IMR-90 (cell line): ENCODE results near the gene ZNF675. TPM values are rescaled to one million over a fixed set of nuclear protein-coding genes. Genes with fewer than 3 reads are reported as not detected.

ENCODE experiments used
- ATAC-seq: fragments of 200-7000 bp; cut with Tn5 transposase; 2 replicates; pipeline ENCODE4 v1.9.1; 2020; ENCODE audit warnings: low read depth, mild to moderate bottlenecking, moderate library complexity
- BruUV-seq: library from RNA; stranded (reverse); fragments of 400-500 nt; replicated peaks from 2 replicates; lab custom pipeline; 2021; lab: Mats Ljungman, UMichigan
- CTCF ChIA-PET: fragments of 300-600 bp; formaldehyde crosslinking; extraction: SDS; loops from one replicate; lab custom pipeline; 2021; ENCODE audit warnings: antibody characterized with exemption; lab: Yijun Ruan, JAX
- POLR2A ChIA-PET: fragments of 300-600 bp; sonication (Branson Sonifier 250); formaldehyde crosslinking; loops from one replicate; lab custom pipeline; 2022; ENCODE audit warnings: antibody characterized with exemption; ENCODE audit not compliant: unreplicated experiment; lab: Charles Lee
- DNase-seq: peaks from one replicate; pipeline ENCODE4 v3.0.0; 2013
- H2AFZ ChIP-seq: replicated peaks from 2 replicates; pipeline ENCODE3; 2013; ENCODE audit warnings: low read length, mild to moderate bottlenecking; ENCODE audit not compliant: poor library complexity
- H2AK5ac ChIP-seq: 2 replicates; pipeline ENCODE4 v1.6.1; 2013; ENCODE audit warnings: low read depth, low read length, inconsistent platforms
- H2AK9ac ChIP-seq: replicated peaks from 2 replicates; pipeline ENCODE3; 2013; ENCODE audit warnings: mild to moderate bottlenecking, low read depth, low read length, moderate library complexity; ENCODE audit not compliant: poor library complexity
- H2BK120ac ChIP-seq: 2 replicates; pipeline ENCODE4 v1.6.1; 2013; ENCODE audit warnings: low read depth, low read length, inconsistent platforms
- H2BK15ac ChIP-seq: 3 replicates; pipeline ENCODE4 v1.6.1; 2013; ENCODE audit warnings: low read depth, low read length, inconsistent platforms
- H2BK20ac ChIP-seq: 2 replicates; pipeline ENCODE4 v1.6.1; 2013; ENCODE audit warnings: low read depth, mild to moderate bottlenecking, inconsistent platforms, low read length, moderate library complexity
- H2BK5ac ChIP-seq: 2 replicates; pipeline ENCODE4 v1.6.1; 2013; ENCODE audit warnings: mild to moderate bottlenecking, low read depth, low read length, inconsistent platforms; ENCODE audit not compliant: poor library complexity, severe bottlenecking
- H3K14ac ChIP-seq: replicated peaks from 2 replicates; pipeline ENCODE4 v1.6.1; 2013; ENCODE audit warnings: low read depth, low read length, inconsistent platforms
- H3K18ac ChIP-seq: 2 replicates; pipeline ENCODE4 v1.6.1; 2013; ENCODE audit warnings: low read depth, low read length, control low read depth
- H3K23ac ChIP-seq: 2 replicates; pipeline ENCODE4 v1.6.1; 2013; ENCODE audit warnings: low read depth, low read length, inconsistent platforms
- H3K27ac ChIP-seq: 2 replicates; pipeline ENCODE4 v1.5.1; 2013; ENCODE audit warnings: mild to moderate bottlenecking, control low read depth, low read length; ENCODE audit not compliant: insufficient read depth
- H3K27me3 ChIP-seq: 2 replicates; pipeline ENCODE4 v1.6.1; 2013; ENCODE audit warnings: low read length; ENCODE audit not compliant: control insufficient read depth, insufficient read depth
- H3K36me3 ChIP-seq: 2 replicates; pipeline ENCODE4 v1.6.1; 2013; ENCODE audit warnings: low read length, mixed read lengths; ENCODE audit not compliant: control insufficient read depth, insufficient read depth
- H3K4ac ChIP-seq: 2 replicates; pipeline ENCODE4 v1.6.1; 2013; ENCODE audit warnings: low read depth, low read length, inconsistent platforms
- H3K4me1 ChIP-seq: 2 replicates; pipeline ENCODE4 v1.6.1; 2013; ENCODE audit warnings: low read length, mixed read lengths; ENCODE audit not compliant: control insufficient read depth, insufficient read depth
- H3K4me2 ChIP-seq: 2 replicates; pipeline ENCODE4 v1.6.1; 2013; ENCODE audit warnings: low read depth, mild to moderate bottlenecking, control low read depth, low read length, moderate library complexity
- H3K4me3 ChIP-seq: 2 replicates; pipeline ENCODE4 v1.5.1; 2013; ENCODE audit warnings: low read depth, mild to moderate bottlenecking, control low read depth, low read length, moderate library complexity; ENCODE audit not compliant: insufficient read depth
- H3K56ac ChIP-seq: 2 replicates; pipeline ENCODE4 v1.6.1; 2013; ENCODE audit warnings: low read length, inconsistent platforms; ENCODE audit not compliant: insufficient read depth; ENCODE audit errors: extremely low read depth
- H3K79me1 ChIP-seq, 2 experiments: 2 replicates each; pipeline ENCODE4 v1.6.1; 2013; ENCODE audit warnings: low read length in 2 of 2, inconsistent platforms in 1 of 2, low read depth in 1 of 2
- H3K9ac ChIP-seq: 2 replicates; pipeline ENCODE4 v1.6.1; 2013; ENCODE audit warnings: low read depth, low read length, control low read depth
- H3K9me1 ChIP-seq: 2 replicates; pipeline ENCODE4 v1.6.1; 2013; ENCODE audit warnings: low read length, inconsistent platforms; ENCODE audit not compliant: insufficient read depth
- H3K9me3 ChIP-seq: 2 replicates; pipeline ENCODE4 v1.6.1; 2013; ENCODE audit warnings: low read length; ENCODE audit not compliant: control insufficient read depth, insufficient read depth
- H4K20me1 ChIP-seq: 2 replicates; pipeline ENCODE4 v1.6.1; 2013; ENCODE audit warnings: low read length, inconsistent platforms; ENCODE audit not compliant: insufficient read depth
- H4K5ac ChIP-seq: 2 replicates; pipeline ENCODE4 v1.6.1; 2013; ENCODE audit warnings: mild to moderate bottlenecking, low read depth, low read length, control low read depth
- H4K8ac ChIP-seq, 2 experiments: 2 replicates each; pipeline ENCODE4 v1.6.1; 2013; ENCODE audit warnings: low read depth in 2 of 2, low read length in 2 of 2, control low read depth in 1 of 2, inconsistent platforms in 1 of 2
- H4K91ac ChIP-seq: 2 replicates; pipeline ENCODE4 v1.6.1; 2013; ENCODE audit warnings: low read depth, low read length, inconsistent platforms; ENCODE audit not compliant: insufficient read depth
- RAD21 ChIP-seq: IDR thresholded peaks from 2 replicates; pipeline ENCODE4 v1.6.1; 2012; ENCODE audit warnings: low read length, improper control_type of control experiment
- RFX5 ChIP-seq: IDR thresholded peaks from 2 replicates; pipeline ENCODE4 v1.8.0; 2012; ENCODE audit warnings: low read depth, mild to moderate bottlenecking, low read length, moderate library complexity
- WGBS, 2 experiments: methylation state at CpG; one replicate each; pipeline versions ENCODE4 v1.1.5 to v1.1.7; 2013; ENCODE audit warnings: missing lambda C conversion rate in 2 of 2; ENCODE audit not compliant: insufficient read length in 1 of 2; ENCODE audit errors: extremely low coverage in 2 of 2; 5-methylcytosine and 5-hydroxymethylcytosine counted together
- dilution Hi-C: fragments of 300-500 bp; cut with HindIII; formaldehyde crosslinking; loops from one replicate; pipeline ENCODE4 v1.14.3; 2018; ENCODE audit warnings: low sequenced_read_pairs; ENCODE audit not compliant: unreplicated experiment
- in situ Hi-C: fragments of 300-500 bp; cut with MboI; formaldehyde crosslinking; loops from 3 replicates; pipeline ENCODE4 v1.14.3; 2019; ENCODE audit warnings: low sequenced_read_pairs, inconsistent platforms, mixed read lengths
- intact Hi-C: fragments of 100-400 bp; cut with micrococcal nuclease; formaldehyde crosslinking; loops from 2 replicates; pipeline ENCODE4 v1.10.0; 2022
- polyA plus RNA-seq, 3 experiments: library from polyadenylated mRNA; depleted of rRNA; stranded (reverse); fragments of >200 nt; gene quantifications; 2 replicates each; pipeline ENCODE4 v1.2.3, GENCODE V29; 2012; ENCODE audit warnings: low replicate concordance in 1 of 3
- total RNA-seq: library from RNA; depleted of rRNA; stranded (reverse); fragments of >200 nt; gene quantifications from 2 replicates; pipeline ENCODE4 v1.2.3, GENCODE V29; 2012

Gene ZNF675
- total and polyA plus RNA-seq, 2 of the 4 experiments (the other 2 are of a cell fraction) = 2.5 to 11.1 TPM

GRCh38 chr19:23718802-23719201, 31.8 kb upstream of the ZNF675 start:
- no peak overlapping the region for H2BK120ac ChIP-seq
- H4K5ac ChIP-seq = no peak overlapping the region
- no peak overlapping the region for H3K9ac ChIP-seq
- H3K4me3 ChIP-seq = no peak overlapping the region
- DNase-seq (no peak), ATAC-seq (no peak)
- no peak overlapping the region for H3K27ac ChIP-seq
- no peak overlapping the region for H4K8ac ChIP-seq
- no peaks in the 10 kb centered on the region for H3K4me1 ChIP-seq
- in situ Hi-C loops (no loop called here), dilution Hi-C loops (no loop called here), intact Hi-C loops (no loop called here)
- no peaks in the 10 kb centered on the region for H3K27me3 ChIP-seq
- H2AFZ ChIP-seq = no peak overlapping the region
- no peaks in the 10 kb centered on the region for H4K20me1 ChIP-seq
- TF ChIP-seq RAD21 (no peak), RFX5 (no peak)
- ChIA-PET POLR2A (no interaction called here), CTCF (no interaction called here)
- H3K9me3 ChIP-seq = no peaks in the 10 kb centered on the region
- no peak overlapping the region for H3K4me2 ChIP-seq
- no peak overlapping the region for H3K4ac ChIP-seq
- no peak overlapping the region for H2BK15ac ChIP-seq
- H3K18ac ChIP-seq = no peak overlapping the region
- no TSS peak for BruUV-seq
- WGBS, 2 experiments = 9% methylated on average over 5 of the region's 12 CpGs; no CpG with 5 or more reads in 1 of the 2 experiments
- no peak overlapping the region for H2AK5ac ChIP-seq
- no peak overlapping the region for H3K14ac ChIP-seq
- H2AK9ac ChIP-seq = no peak overlapping the region
- no peak overlapping the region for H2BK20ac ChIP-seq
- no peak overlapping the region for H4K91ac ChIP-seq
- H3K36me3 ChIP-seq = no peaks in the 10 kb centered on the region
- H3K56ac ChIP-seq = no peak overlapping the region
- H3K79me1 ChIP-seq = no peaks in the 10 kb centered on the region
- no peak overlapping the region for H3K23ac ChIP-seq
- H3K9me1 ChIP-seq = no peaks in the 10 kb centered on the region
- no peak overlapping the region for H2BK5ac ChIP-seq
